Ascending aorta (tissue), 2 donors: ENCODE results near the gene KRTAP9-7. TPM values are rescaled to one million over a fixed set of nuclear protein-coding genes. Genes with fewer than 3 reads are reported as not detected.
"Not testable (repeated sequence)": the region's sequence is repeated elsewhere in the genome, so short reads cannot be mapped to it uniquely, and the experiment has no call there.

Experiments used
- DNase-seq, 2 donors: peaks; one replicate each; pipeline ENCODE4 v3.0.0-alpha.2; 2019; ENCODE audit warnings: low spot score in 2 of 2
- H3K27ac ChIP-seq, 2 donors: fragments of 200-600 bp; sonication (generic); one replicate each; pipeline ENCODE4 v1.5.1; 2016 to 2017; ENCODE audit warnings: mild to moderate bottlenecking in 1 of 2
- H3K27me3 ChIP-seq: fragments of 200-600 bp; sonication (generic); one replicate; pipeline ENCODE4 v1.5.1; 2017
- H3K36me3 ChIP-seq, 2 donors: fragments of 200-600 bp; sonication (generic); one replicate each; pipeline ENCODE4 v1.5.1; 2016
- H3K4me1 ChIP-seq, 2 donors: fragments of 200-600 bp; sonication (generic); one replicate each; pipeline ENCODE4 v1.5.1; 2016 to 2017; ENCODE audit warnings: mild to moderate bottlenecking in 1 of 2
- H3K4me3 ChIP-seq, 2 donors: fragments of 200-600 bp; sonication (generic); one replicate each; pipeline ENCODE4 v1.5.1; 2016 to 2017; ENCODE audit warnings: mild to moderate bottlenecking in 1 of 2
- H3K9me3 ChIP-seq, 2 donors: fragments of 200-600 bp; sonication (generic); one replicate each; pipeline ENCODE4 v1.5.1; 2016
- intact Hi-C: fragments of 100-400 bp; cut with DNase I; formaldehyde crosslinking; loops from one replicate; pipeline ENCODE4 v1.15.1; 2023
- total RNA-seq: library from RNA; depleted of rRNA; stranded (reverse); fragments of >200 nt; gene quantifications from one replicate; pipeline ENCODE4 v1.1.0, GENCODE V29; 2016
- TF ChIP-seq, protein P1 (sequence below), 3 experiments: fragments of 200-600 bp in 2 of 3; fragments of 450-650 bp in 1 of 3; sonication (generic) in 2 of 3; IDR thresholded peaks; one replicate each; pipeline ENCODE4 v1.5.1; 2016 to 2019; ENCODE audit warnings: antibody characterized with exemption in 3 of 3, mild to moderate bottlenecking in 1 of 3, moderate library complexity in 1 of 3

The KRTAP9-7 gene
- total RNA-seq, 1 donor from 2014 or later = not detected

DNA sequence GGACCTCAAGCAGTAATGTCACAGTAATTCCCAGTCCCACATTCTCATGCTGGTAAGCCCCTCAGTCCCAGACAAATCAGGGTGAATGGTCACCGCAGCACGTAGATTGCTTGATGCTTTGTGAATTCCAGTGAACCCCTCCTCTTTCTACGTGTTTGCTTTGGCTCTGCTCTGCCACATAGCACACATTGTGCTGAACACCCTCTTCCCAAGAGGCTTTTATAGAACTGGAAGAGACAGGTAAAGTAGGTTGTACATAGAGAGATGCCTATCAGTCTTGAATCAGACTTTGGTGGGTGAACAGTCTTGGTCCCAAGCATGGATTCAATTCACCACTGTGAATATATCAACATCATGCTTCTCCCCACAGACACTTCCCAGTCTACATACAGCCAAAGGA is 10.9 kb upstream of the KRTAP9-7 start:
- TF ChIP-seq, protein P1, sequence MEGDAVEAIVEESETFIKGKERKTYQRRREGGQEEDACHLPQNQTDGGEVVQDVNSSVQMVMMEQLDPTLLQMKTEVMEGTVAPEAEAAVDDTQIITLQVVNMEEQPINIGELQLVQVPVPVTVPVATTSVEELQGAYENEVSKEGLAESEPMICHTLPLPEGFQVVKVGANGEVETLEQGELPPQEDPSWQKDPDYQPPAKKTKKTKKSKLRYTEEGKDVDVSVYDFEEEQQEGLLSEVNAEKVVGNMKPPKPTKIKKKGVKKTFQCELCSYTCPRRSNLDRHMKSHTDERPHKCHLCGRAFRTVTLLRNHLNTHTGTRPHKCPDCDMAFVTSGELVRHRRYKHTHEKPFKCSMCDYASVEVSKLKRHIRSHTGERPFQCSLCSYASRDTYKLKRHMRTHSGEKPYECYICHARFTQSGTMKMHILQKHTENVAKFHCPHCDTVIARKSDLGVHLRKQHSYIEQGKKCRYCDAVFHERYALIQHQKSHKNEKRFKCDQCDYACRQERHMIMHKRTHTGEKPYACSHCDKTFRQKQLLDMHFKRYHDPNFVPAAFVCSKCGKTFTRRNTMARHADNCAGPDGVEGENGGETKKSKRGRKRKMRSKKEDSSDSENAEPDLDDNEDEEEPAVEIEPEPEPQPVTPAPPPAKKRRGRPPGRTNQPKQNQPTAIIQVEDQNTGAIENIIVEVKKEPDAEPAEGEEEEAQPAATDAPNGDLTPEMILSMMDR (IDR thresholded peaks at IDR 0.05) = no peak
- Histone ChIP-seq H3K36me3 (no peaks in the 10 kb centered on the region), H3K27me3 (no peaks in the 10 kb centered on the region), H3K27ac (no peak overlapping the region), H3K4me1 (no peaks in the 10 kb centered on the region), H3K4me3 (no peak overlapping the region), H3K9me3 (no peaks in the 10 kb centered on the region)
- no peak for DNase-seq
- intact Hi-C loops = no loop called here

DNA sequence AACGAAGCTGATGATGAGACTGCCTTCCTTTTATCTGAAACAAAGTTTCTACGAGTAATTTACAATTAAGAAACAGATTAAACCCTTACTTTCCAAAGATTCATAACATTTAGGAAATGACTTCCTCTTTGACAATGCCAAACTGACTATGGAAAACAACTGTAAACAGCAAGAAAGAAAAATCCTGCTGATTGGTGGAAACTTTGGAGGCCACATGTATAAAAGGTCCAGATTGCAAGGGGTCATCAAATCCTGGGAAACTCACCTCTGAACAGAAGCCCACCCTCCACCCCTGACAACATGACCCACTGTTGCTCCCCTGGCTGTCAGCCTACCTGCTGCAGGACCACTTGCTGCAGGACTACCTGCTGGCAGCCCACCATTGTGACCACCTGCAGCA is 10.4 kb upstream of the KRTAP9-7 start, which contains the start of gene KRTAP9-6:
Gene KRTAP9-6 (plus strand): TSS at position 301 of the 400 bp plus-strand sequence. CDS start 0 bp downstream, at position 301.
- no peak within 1 kb of the TSS for H3K27ac ChIP-seq
- no peaks in the 10 kb centered on the region for H3K36me3 ChIP-seq
- H3K4me1 ChIP-seq = no peaks in the 10 kb centered on the region
- H3K4me3 ChIP-seq = no peak within 1 kb of the TSS
- H3K9me3 ChIP-seq = no peaks in the 10 kb centered on the region
- TF ChIP-seq, protein P1 (IDR thresholded peaks at IDR 0.05) = no peak
- H3K27me3 ChIP-seq = no peaks in the 10 kb centered on the region
- intact Hi-C loops = no loop called here
- no peak for DNase-seq

- Histone ChIP-seq H3K27me3 (no peaks in the 10 kb centered on the region), H3K4me3 (no peak overlapping the region), H3K4me1 (no peaks in the 10 kb centered on the region), H3K9me3 (no peaks in the 10 kb centered on the region), H3K27ac (no peak overlapping the region), H3K36me3 (no peaks in the 10 kb centered on the region)
- DNase-seq = no peak
- intact Hi-C loops = no loop called here
- TF ChIP-seq, protein P1 (IDR thresholded peaks at IDR 0.05) = no peak
These were observed 7.8 kb upstream of the KRTAP9-7 start for GRCh38 chr17:41267711-41268110.

- intact Hi-C loops, H3K27me3 ChIP-seq, H3K4me1 ChIP-seq, DNase-seq, H3K27ac ChIP-seq, H3K9me3 ChIP-seq, H3K36me3 ChIP-seq, H3K4me3 ChIP-seq: not testable (repeated sequence)
These were observed 4.2 kb upstream of the KRTAP9-7 start for GRCh38 chr17:41271323-41271722.

DNA sequence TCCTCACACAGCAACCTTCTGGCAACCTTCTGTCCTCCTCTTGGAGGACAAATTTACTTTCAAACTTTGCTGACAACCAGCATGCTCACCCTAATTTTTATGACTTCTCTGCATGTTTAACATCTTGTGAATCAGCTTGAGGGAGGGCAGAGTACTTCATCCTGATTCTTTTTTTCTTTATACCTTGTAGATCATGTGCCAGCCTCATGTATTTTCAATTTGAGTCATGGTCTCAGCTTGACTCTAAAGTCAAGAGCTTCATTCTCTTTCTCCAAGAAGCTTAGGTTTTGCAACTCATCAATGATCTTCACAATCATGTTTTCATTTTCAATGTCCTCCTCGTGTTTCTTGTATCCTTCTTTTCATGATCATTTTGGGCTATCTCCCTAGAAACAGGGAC is 3.6 kb upstream of the KRTAP9-7 start:
- Histone ChIP-seq H3K27ac (no peak overlapping the region), H3K36me3 (no peaks in the 10 kb centered on the region), H3K9me3 (no peaks in the 10 kb centered on the region), H3K4me3 (no peak overlapping the region), H3K4me1 (no peaks in the 10 kb centered on the region), H3K27me3 (no peaks in the 10 kb centered on the region)
- no peak for DNase-seq
- TF ChIP-seq, protein P1 (IDR thresholded peaks at IDR 0.05) = no peak
- intact Hi-C loops = no loop called here

- DNase-seq = no peak
- Histone ChIP-seq H3K4me3 (no peak overlapping the region), H3K27ac (no peak overlapping the region), H3K4me1 (no peaks in the 10 kb centered on the region), H3K9me3 (no peaks in the 10 kb centered on the region), H3K36me3 (no peaks in the 10 kb centered on the region), H3K27me3 (no peaks in the 10 kb centered on the region)
- TF ChIP-seq, protein P1 (IDR thresholded peaks at IDR 0.05) = no peak
- intact Hi-C loops = no loop called here
These were observed 2.9 kb downstream of the KRTAP9-7 start for GRCh38 chr17:41278176-41278955.
